ENCODE results near the gene CEACAM1. TPM values are rescaled to one million over a fixed set of nuclear protein-coding genes. Genes with fewer than 3 reads are reported as not detected.
A peak's percentile ranks its signal among the peaks of the same experiment; 100 is the strongest.

Gene CEACAM1
- total RNA-seq, 1 experiment from 2014 or later = 1.5 TPM

GRCh38 chr19:42473686-42474085 is 54.6 kb downstream of the CEACAM1 start:
- WGBS (ENCODE audit: extremely low coverage, insufficient read length, low lambda C conversion rate) = no CpG with 5 or more reads among the region's 6 CpGs
- Histone ChIP-seq H4K20me1 (ENCODE audit: control insufficient read depth, insufficient read depth, insufficient read length) (no peaks in the 10 kb centered on the region), H2BK5ac (ENCODE audit: insufficient read length, low read length) (no peak overlapping the region), H3K27ac (ENCODE audit: insufficient read length, low read depth, low read length) (peak overlapping the region; percentile 81), H2BK12ac (ENCODE audit: insufficient read length, low read depth, low read length) (no peak overlapping the region), H3K79me1 (ENCODE audit: insufficient read depth, low read depth, low read length, poor library complexity, severe bottlenecking) (no peaks in the 10 kb centered on the region), H3K23me2 (ENCODE audit: insufficient read length, low read depth, low read length, poor library complexity, severe bottlenecking) (no peaks in the 10 kb centered on the region), H3K18ac (ENCODE audit: insufficient read length, low read depth, low read length) (no peak overlapping the region), H2BK20ac (ENCODE audit: low read depth, low read length, poor library complexity, severe bottlenecking) (no peak overlapping the region), H3K4me2 (ENCODE audit: insufficient read depth, insufficient read length, low read length) (peak overlapping the region; percentile 19), H3K9ac (ENCODE audit: extremely low read depth, insufficient read length, low read length) (no peak overlapping the region), H3K56ac (ENCODE audit: insufficient read length, low read depth, low read length) (no peak overlapping the region), H3T11ph (ENCODE audit: low read length) (no peak overlapping the region), H2BK15ac (ENCODE audit: low read depth, low read length) (no peak overlapping the region), H4K5ac (ENCODE audit: insufficient read length, low read depth, low read length) (no peak overlapping the region), H3K23ac (ENCODE audit: insufficient read length, low read depth, low read length) (no peak overlapping the region), H4K8ac (replicated peaks; ENCODE audit: insufficient read length, low read depth, low read length) (no peak overlapping the region), H3K27me3 (ENCODE audit: insufficient read depth, low read length) (no peaks in the 10 kb centered on the region), H3K14ac (ENCODE audit: insufficient read depth, low read length) (no peak overlapping the region), H4K91ac (ENCODE audit: insufficient read length, low read depth, low read length) (no peak overlapping the region), H3K79me2 (ENCODE audit: insufficient read depth, low read length) (no peaks in the 10 kb centered on the region), H2AK5ac (ENCODE audit: insufficient read length, low read length) (no peak overlapping the region), H2BK120ac (ENCODE audit: low read depth, low read length, poor library complexity, severe bottlenecking) (no peak overlapping the region), H3K4ac (ENCODE audit: low read depth, low read length) (no peak overlapping the region), H2AFZ (ENCODE audit: low read length) (no peak overlapping the region), H3K4me1 (ENCODE audit: insufficient read depth, low read length) (peaks cover 23% of the 10 kb centered on the region), H3K9me3 (ENCODE audit: control insufficient read depth, low read depth, low read length) (no peaks in the 10 kb centered on the region)
- no peak for TF ChIP-seq CTCF (conservative IDR thresholded peaks at IDR 0.05)
- Mint-ChIP-seq H3K9me3 (no peaks in the 10 kb centered on the region), H3K27me3 (ENCODE audit: low read depth) (no peaks in the 10 kb centered on the region; the same call in 1 of the 2 replicates), H3K4me3 (peak overlapping the region in 1 of 2 experiments; percentile 6; a peak in 1 of 5 replicates), H3K36me3 (ENCODE audit: insufficient read depth in 1 of 3, low read depth in 3 of 3) (peaks cover 0 to under 1% (median under 1%) of the 10 kb centered on the region in 3 experiments; a peak in 4 of 7 replicates), H3K27ac (peak overlapping the region; percentile 72 to 98 (median 96)), H3K4me1 (peaks cover 62 to 65% of the 10 kb centered on the region in 2 experiments)
- peak; percentile 60 for DNase-seq
